HL-60 (cell line): Measurements from ENCODE around the gene SLC35B2.

Experiments
- CTCF ChIP-seq: IDR thresholded peaks from one replicate; pipeline ENCODE4 v1.5.1; 2011; ENCODE audit warnings: low read length, control low read depth, inconsistent platforms; ENCODE audit not compliant: insufficient read depth
- GABPA ChIP-seq: IDR thresholded peaks from 2 replicates; pipeline ENCODE4 v1.6.1; 2012; ENCODE audit warnings: low read depth
- POLR2AphosphoS5 ChIP-seq: IDR thresholded peaks from 2 replicates; pipeline ENCODE4 v1.6.1; 2012; ENCODE audit warnings: low read depth
- REST ChIP-seq: IDR thresholded peaks from 2 replicates; pipeline ENCODE4 v1.6.1; 2012; ENCODE audit warnings: low read depth; ENCODE audit not compliant: insufficient replicate concordance
- SPI1 ChIP-seq: IDR thresholded peaks from 2 replicates; pipeline ENCODE4 v1.6.1; 2012; ENCODE audit warnings: low read depth, mild to moderate bottlenecking, borderline replicate concordance

GRCh38 chr6:44257025-44257752 lies at the start of gene SLC35B2:
- TF ChIP-seq CTCF (peak; percentile 27), POLR2AphosphoS5 (peak; percentile 36; the same call in 1 of the 2 replicates), REST (no peak), GABPA (no peak), SPI1 (0 out of 2 replicates have a peak, but pooled peaks have one; percentile 2)
